AG04450 (cell line): ENCODE results near the gene SCG3. TPM values are rescaled to one million over a fixed set of nuclear protein-coding genes. Genes with fewer than 3 reads are reported as not detected.
A peak's percentile ranks its signal among the peaks of the same experiment; 100 is the strongest.
"Not testable (repeated sequence)": the region's sequence is repeated elsewhere in the genome, so short reads cannot be mapped to it uniquely, and the experiment has no call there.

Source experiments
- CTCF ChIA-PET: fragments of 300-600, 350-600 bp; formaldehyde crosslinking; extraction: SDS; loops from one replicate; lab custom pipeline; 2022; ENCODE audit warnings: antibody characterized with exemption, inconsistent platforms; lab: Charles Lee
- POLR2A ChIA-PET: fragments of 350-600 bp; formaldehyde crosslinking; extraction: SDS; loops from one replicate; lab custom pipeline; 2021; ENCODE audit warnings: antibody characterized with exemption, inconsistent platforms; lab: Yijun Ruan, JAX
- DNase-seq: peaks from one replicate; pipeline ENCODE4 v3.0.0-alpha.2; 2011; ENCODE audit warnings: low read depth, low spot score
- H3K27ac ChIP-seq: one replicate; pipeline ENCODE4 v1.5.1; 2012; ENCODE audit warnings: low read depth, low read length, control low read depth
- H3K27me3 ChIP-seq: one replicate; pipeline ENCODE4 v1.6.0; 2012; ENCODE audit warnings: low read length; ENCODE audit not compliant: control insufficient read depth, insufficient read depth
- H3K4me3 ChIP-seq: 2 replicates; pipeline ENCODE4 v1.5.1; 2011; ENCODE audit warnings: mild to moderate bottlenecking, low read depth, low read length, control low read depth
- H3K9me3 ChIP-seq: 2 replicates; pipeline ENCODE4 v1.5.1; 2012; ENCODE audit warnings: low read length; ENCODE audit not compliant: control insufficient read depth, insufficient read depth
- CTCF ChIP-seq: IDR thresholded peaks from 2 replicates; pipeline ENCODE4 v1.5.1; 2011; ENCODE audit warnings: low read depth, low read length, control low read depth, inconsistent platforms
- polyA plus RNA-seq: library from polyadenylated mRNA; depleted of rRNA; stranded (reverse); fragments of >200 nt; gene quantifications from 2 replicates; pipeline ENCODE4 v1.2.3, GENCODE V29; 2011

Gene SCG3
- polyA plus RNA-seq, 1 experiment = not detected

GRCh38 chr15:51647128-51647562, 34.2 kb upstream of the SCG3 start:
- CTCF ChIA-PET = interaction anchor here (1.2 to 8.6 kb wide), 3 partner anchors 11 to 129 kb away, joined by 3 to 490 read pairs (median 4); no protein-coding TSS in a partner anchor

DNA sequence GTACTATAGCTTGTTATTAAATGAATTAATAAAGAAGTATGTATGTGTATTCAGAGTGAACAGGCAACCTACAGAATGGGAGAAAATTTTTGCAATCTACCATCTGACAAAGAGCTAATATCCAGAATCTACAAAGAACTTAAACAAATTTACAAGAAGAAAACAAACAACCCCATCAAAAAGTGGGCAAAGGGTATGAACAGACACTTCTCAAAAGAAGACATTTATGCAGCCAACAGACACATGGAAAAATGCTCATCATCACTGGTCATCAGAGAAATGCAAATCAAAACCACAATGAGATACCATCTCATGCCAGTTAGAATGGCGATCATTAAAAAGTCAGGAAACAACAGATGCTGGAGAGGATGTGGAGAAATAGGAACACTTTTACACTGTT, 33.2 kb upstream of the SCG3 start:
- DNase-seq, H3K27ac ChIP-seq, H3K9me3 ChIP-seq, POLR2A ChIA-PET, H3K4me3 ChIP-seq, H3K27me3 ChIP-seq: not testable (repeated sequence)
- CTCF ChIA-PET = interaction anchor here (0.7 to 8.6 kb wide), 3 partner anchors 12 to 579 kb away, joined by 4 to 490 read pairs (median 5); no protein-coding TSS in a partner anchor

More at GRCh38 chr15:51647128-51647562, 34.2 kb upstream of the SCG3 start:
- POLR2A ChIA-PET = no interaction called here
- no peak for DNase-seq
- TF ChIP-seq CTCF = no peak
- Histone ChIP-seq H3K4me3 (no peak overlapping the region), H3K9me3 (no peaks in the 10 kb centered on the region), H3K27me3 (peaks cover 4% of the 10 kb centered on the region), H3K27ac (no peak overlapping the region)

DNA sequence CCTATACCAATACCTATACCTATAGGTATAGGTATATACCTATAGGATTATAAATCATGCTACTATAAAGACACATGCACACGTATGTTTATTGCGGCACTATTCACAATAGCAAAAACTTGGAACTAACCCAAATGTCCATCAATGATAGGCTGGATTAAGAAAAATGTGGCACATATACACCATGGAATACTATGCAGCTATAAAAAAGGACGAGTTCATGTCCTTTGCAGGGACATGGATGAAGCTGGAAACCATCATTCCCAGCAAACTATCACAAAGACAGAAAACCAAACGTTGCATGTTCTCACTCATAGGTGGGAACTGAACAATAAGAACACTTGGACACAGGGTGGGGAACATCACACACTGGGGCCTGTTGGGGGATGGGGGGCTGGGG, 32.7 kb upstream of the SCG3 start:
- H3K4me3 ChIP-seq, H3K9me3 ChIP-seq, H3K27ac ChIP-seq, DNase-seq, H3K27me3 ChIP-seq, POLR2A ChIA-PET: not testable (repeated sequence)
- CTCF ChIA-PET = interaction anchor here (1.4 to 8.6 kb wide), 3 partner anchors 13 to 128 kb away, joined by 4 to 490 read pairs (median 20); no protein-coding TSS in a partner anchor

DNA sequence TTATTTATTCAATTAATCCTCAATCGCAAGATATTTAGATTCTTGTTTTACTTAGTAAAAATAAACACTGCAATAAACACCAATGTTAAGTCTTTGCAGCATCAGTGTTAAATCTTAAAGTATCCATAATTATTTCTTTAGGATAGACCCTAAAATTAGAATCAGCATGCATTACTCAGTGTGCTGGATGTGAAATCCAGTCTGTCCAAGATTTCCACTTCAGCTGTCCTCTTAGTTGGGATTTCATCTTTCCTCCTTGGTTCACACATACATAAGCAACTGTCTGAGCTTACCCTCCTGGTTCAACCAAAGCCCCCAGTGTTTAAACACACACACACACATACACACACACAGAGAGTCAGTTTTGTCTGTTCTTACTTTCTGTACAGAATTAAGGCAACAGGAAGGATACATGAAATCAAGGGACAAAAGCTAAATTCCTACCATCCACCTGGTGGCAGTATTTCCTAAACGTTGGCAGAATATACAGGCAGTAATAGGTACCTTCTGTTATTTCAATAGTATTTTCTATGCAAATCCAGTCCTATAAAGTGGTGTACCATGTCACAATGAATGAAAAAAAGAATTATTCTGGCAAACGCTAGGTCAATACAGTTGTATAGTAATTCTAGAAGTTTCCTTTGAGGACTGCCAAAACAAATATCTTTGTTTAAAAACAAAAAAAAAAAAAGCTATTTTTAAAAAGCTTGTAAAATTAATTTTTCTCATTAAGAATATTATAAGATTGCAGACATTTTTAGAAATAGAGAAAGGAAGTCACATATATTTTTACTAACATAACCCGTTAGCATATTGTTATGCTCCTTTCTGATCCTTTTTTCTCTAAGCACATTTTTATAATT, 31.4 kb upstream of the SCG3 start:
- peaks cover 4% of the 10 kb centered on the region for H3K27me3 ChIP-seq
- peak; percentile 50 for DNase-seq

GRCh38 chr15:51652084-51652668, 29.1 kb upstream of the SCG3 start:
- Histone ChIP-seq H3K9me3 (no peaks in the 10 kb centered on the region), H3K27ac (no peak overlapping the region), H3K4me3 (no peak overlapping the region), H3K27me3 (peaks cover 4% of the 10 kb centered on the region)
- TF ChIP-seq CTCF = no peak
- POLR2A ChIA-PET = no interaction called here
- DNase-seq = no peak
- CTCF ChIA-PET = interaction anchor here (8.6 kb wide), 1 partner anchor 124 kb away, joined by 490 read pairs; no protein-coding TSS in a partner anchor

More for the DNA sequence above, 31.4 kb upstream of the SCG3 start:
- ChIA-PET POLR2A (interaction anchor here (0.6 to 0.8 kb wide), 2 partner anchors 74 to 127 kb away, joined by 4 to 6 read pairs; no protein-coding TSS in a partner anchor), CTCF (interaction anchor here (0.6 to 8.6 kb wide), 64 partner anchors 9 to 559 kb away, joined by 3 to 490 read pairs (median 4); partner anchors contain the start of gene DMXL2)
- H3K4me3 ChIP-seq = no peak overlapping the region
- no peak overlapping the region for H3K27ac ChIP-seq
- no peaks in the 10 kb centered on the region for H3K9me3 ChIP-seq
- peak; percentile 83 for TF ChIP-seq CTCF

- CTCF ChIA-PET = interaction anchor here (0.6 to 2.4 kb wide), 2 partner anchors 121 to 1101 kb away, joined by 6 to 10 read pairs; no protein-coding TSS in a partner anchor
- H3K9me3 ChIP-seq, H3K27me3 ChIP-seq, POLR2A ChIA-PET, DNase-seq, H3K27ac ChIP-seq, H3K4me3 ChIP-seq: not testable (repeated sequence)
Observed at GRCh38 chr15:51655401-51656057, 25.8 kb upstream of the SCG3 start.
